DMS 273 treated with DMSO at 0.1 percent for 48 hours (cell line): ENCODE data around the gene GCLC.
"Not testable (repeated sequence)": the region's sequence is repeated elsewhere in the genome, so short reads cannot be mapped to it uniquely, and the experiment has no call there.

Experiments
- DNase-seq: peaks from one replicate; lab custom pipeline; 2025; lab: John Stamatoyannopoulos, UW

Gene GCLC

DNA sequence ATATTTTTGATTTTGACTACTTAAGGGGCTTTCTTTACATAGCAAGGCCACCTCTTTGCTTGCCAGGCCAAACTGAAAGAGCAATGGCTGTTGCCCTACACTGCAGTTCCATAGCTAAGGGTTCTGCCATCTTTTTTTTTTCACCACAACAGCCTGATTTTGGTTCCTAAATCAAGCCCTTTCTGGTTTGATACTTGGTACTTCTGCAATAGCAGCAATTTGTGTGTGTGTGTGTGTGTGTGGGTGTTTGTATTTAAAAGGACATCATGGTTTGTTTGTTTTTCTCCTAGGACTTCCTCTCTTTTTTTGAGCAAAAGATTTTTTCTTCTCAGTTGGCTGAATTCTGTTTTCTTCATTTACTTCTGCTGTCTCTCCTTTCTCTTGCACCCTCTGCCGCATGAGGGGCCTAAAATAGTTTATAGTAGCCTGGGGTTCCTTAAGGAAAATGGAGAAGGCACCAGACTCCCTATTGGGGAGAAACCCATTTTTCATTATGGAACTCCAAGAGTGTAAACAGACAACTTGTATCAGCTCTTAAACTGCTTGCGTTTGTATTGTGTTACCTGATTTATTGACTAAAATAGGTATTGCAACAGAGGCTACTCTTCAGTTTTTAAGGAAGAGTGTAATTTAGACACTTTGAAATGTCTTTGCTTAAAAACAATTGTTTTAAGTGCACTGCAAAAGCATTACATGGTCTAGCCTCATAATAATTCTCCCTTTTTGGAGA lies 12.2 kb upstream of the GCLC start:
- DNase-seq = no peak

DNA sequence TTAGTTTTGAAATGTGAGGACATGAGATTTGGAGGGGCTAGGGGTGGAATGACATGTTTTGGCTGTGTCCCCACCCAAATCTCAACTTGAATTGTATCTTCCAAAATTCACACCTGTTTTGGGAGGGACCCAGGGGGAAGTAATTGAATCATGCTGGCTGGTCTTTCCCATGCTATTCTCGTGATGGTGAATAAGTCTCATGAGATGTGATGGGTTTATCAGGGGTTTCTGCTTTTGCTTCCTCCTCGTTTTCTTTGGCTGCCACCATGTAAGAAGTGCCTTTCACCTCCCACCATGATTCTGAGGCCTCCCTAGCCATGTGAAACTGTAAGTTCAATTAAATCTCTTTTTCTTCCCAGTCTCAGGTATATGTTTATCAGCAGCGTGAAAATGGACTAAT lies 8.7 kb upstream of the GCLC start:
- not testable (repeated sequence) for DNase-seq

DNA sequence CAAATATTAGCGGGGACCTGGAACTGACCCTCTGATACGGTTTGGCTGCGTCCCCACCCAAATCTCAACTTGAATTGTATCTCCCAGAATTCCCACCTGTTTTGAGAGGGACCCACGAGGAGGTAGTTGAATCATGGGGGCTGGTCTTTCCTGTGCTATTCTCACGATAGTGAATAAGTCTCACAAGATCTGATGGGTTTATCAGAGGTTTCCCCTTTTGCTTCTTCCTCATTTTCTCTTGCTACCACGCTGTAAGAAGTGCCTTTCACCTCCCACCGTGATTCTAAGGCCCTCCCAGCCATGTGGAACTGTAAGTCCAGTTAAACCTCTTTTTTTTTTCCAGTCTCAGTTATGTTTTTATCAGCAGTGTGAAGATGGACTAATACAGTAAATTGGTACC lies 6.8 kb upstream of the GCLC start:
- DNase-seq = not testable (repeated sequence)

DNA sequence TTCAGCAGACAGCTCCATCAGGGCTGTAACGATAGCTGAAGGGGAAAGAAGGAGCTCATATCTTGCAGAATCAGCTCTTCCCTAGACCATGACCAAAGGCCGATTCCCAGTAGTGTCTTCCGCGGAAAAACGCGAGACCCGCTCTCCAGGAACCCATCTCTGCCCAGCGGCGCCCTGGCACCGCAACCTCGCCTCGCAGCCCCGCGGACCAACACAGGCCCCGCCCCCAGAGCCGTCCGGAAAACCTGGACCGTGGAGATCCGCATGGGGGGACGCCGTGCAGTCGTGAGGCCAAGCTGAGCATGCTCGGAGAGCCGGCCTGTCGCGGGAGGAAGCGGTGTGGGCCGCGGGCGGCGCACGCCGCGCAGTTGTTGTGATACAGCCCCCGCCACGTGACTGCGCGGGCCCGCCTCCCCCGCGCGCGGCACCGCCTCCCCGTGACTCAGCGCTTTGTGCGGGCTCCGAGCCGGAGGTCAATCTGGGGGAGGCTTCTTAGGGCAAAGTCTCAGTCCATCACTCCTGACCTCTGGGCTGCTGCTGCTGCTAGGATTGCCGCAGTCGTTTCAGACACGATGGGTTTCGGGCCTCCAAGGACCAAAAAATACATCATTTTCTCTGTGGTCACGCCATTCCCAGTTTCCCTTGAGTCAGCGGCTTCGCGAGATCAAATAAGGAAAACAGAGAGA lies 3.1 kb upstream of the GCLC start:
- DNase-seq = peak; percentile 80

DNA sequence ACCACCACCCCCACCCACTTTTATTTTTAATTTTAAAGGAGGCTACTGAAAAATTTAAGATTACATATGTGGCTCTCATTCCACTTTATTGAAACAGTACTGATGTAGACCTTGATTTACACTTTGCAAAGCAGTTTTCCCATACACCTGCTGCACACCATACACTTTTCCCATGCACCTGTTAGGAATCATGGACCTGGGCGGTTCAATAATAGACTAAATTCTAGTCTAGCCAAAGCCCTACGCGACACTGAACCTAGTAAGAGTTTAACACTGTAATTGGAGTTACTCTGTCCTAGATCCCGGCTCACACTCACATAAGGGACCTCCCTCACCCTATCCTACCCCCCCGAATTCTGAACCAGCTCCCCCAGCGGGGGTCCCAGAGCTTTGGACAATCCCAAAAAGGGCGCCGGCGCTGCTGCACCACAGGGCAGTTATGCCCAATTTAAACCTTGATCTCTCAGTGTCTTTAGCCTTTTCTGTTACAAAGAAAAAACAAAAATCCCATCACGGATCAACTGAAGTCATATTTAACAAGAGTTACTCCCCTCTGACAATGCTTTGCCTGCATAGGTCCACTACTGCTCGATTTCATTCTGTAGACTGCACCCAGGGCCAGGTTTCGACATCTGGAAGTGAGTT lies 2.4 kb upstream of the GCLC start:
- peak; percentile 48 for DNase-seq

DNA sequence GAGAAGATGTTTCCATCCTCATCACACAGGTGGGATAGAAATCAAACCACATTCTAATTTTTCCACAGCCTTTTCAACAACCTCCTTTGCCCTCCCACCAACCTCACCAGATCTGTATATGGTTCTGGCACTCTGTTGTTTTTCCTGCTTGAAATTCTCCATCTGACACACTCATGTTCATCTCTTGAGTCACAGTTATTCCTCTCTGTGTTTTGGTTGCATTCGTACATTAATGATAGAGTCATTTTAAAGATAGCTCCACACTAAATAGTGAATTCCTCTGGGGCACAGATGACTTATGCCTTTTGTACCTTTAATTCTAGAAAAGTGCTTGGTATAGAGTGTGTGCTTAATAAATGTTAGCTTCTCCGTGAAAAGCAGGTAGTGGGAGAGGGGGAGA lies 1.4 kb upstream of the GCLC start:
- no peak for DNase-seq

DNA sequence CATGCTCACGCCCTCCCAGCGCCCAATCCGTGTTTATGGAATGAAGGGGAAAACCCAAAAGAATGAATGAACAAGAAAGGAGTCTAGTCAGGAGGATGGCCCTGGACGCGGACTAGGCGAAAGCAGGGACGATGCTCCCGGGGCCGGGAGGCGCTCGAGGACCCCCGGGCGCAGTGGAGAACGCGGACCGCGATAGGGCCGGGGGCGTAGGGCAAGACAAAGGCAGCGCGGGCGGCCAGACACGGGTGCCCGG lies 758 bp downstream of the GCLC start:
- no peak for DNase-seq

DNA sequence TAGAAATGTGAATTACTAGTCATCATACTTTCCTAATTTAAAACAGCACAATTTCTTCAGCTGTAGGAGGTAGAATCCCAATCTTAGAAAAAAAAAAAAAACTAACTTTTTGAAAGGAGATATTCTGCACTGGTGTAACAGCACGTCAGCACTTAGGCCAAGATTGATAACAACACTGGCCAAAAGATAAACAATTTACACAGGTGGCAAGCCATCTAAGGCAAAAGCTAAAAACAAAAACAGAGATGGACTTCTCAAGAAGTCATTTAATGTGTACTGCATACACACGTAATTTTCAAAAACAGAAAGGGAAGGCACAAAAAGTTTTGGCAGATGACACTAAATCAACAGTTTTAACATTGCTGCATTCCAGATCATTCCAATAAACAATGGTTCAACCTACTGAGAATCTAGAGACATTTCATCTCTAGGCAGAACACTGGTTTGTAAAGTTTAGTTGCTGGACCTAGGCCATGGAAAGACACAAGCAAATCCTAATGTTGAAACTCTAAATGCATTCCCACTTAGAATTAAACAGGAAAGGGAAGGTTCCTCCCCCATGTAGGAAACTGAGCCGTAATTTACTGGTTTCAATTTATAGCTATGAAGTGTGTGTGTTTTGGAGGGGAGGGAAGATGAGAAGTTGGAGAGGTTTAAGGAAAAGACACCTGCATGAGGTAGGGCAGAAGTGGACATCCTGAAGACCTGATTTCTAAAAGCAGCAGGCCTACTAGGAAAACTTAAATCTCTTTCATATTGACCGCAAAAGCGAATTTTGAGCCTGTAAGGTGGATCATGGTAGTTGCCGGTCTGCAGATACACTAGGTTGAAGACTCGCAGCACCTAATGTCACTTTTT lies 1.3 kb downstream of the GCLC start:
- DNase-seq = no peak

DNA sequence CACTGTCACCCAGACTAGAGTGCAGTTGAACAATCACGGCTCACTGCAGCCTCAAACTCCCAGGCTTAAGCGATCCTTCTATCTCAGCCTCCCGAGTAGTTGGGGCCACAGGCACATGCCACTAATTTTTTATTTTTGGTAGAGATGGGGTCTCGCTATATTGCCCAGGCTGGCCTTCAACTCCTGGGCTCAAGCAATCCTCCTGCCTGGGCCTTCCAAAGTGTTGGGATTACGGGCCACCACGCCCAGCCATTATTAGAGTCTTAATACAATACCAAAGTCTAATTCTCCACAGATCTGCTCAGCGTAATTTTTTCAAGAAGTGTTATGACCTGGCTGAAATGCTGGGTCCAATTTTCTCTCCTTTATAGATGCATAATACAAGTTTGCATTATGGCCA lies 3.0 kb downstream of the GCLC start:
- DNase-seq = no peak

DNA sequence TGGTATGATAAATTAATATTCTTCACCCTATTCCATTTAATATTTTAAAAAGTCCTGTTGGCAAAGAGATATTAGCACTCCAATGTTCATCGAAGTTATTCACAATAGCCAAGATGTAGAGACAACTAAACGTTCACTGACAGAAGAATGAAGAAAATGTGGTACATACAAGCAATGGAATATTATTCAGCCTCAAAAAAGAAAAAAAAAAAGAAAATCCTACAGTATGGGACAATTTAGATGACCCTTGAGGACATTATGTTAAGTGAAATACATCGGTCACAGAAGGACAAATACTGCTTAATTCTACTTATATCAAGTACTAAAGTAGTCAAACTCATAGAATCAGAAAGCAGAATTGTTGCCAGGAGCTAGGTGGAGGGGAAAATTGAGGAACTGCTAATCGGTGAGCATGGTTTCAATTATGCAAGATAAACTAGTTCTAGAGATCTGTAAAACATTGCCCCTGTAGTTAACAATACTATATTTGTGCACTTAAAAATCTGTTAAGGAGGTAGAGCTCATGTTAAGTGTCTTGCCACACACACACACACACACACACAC lies 4.7 kb downstream of the GCLC start:
- DNase-seq = no peak

DNA sequence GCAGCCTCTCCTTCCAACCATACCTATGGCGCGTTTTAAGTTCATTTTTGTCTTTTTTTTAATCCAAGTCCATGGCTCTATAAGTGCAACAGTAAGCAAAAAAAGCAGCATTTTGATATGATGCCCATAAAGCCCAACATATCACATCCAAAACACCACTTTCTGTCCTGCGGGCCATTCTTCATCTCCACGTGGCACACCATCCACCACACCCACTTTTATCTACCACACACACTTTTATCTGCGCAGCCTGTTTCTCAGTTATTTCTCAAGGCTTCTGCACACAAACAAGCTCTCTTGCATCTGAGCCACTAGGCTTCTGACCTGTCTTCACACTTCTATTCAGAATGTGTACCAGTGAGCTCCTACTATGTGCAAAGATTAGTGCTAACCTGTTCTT lies 5.3 kb downstream of the GCLC start:
- no peak for DNase-seq

DNA sequence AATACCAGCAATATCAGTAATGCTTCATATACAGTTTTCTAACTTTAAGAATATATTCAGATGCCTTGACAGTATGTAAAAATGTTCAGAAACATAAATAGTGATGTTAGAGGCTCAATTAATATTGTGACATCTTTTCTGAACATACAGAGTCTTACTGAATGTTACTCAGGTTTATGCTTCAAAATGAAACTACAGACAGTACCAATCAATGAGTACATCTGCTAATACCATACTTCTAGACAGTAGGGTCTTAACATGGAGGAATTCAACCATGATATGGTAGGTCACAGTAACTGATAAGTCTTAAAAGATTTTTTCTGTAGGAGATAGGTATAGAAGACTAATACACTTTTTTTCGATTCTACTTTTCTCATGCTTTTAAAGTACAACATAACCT lies 8.3 kb downstream of the GCLC start:
- no peak for DNase-seq

DNA sequence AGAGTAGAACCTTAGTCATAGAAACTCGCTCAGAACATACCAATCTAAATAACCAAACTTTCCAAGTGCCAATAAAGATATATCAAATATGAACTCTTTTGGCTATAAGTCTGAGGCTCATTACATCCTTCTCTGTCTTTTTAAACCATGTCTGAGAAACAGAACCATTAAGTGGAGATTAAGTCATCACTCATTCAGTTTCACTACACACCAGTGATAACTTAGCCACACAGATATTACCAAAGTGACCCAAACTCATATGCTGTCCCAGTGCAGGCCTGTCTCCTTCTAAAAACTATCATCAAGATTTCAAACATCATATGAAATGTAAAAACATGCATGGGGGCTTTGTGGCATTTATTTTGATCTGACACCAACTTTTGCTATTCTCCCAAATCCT lies 12.0 kb downstream of the GCLC start:
- no peak for DNase-seq

DNA sequence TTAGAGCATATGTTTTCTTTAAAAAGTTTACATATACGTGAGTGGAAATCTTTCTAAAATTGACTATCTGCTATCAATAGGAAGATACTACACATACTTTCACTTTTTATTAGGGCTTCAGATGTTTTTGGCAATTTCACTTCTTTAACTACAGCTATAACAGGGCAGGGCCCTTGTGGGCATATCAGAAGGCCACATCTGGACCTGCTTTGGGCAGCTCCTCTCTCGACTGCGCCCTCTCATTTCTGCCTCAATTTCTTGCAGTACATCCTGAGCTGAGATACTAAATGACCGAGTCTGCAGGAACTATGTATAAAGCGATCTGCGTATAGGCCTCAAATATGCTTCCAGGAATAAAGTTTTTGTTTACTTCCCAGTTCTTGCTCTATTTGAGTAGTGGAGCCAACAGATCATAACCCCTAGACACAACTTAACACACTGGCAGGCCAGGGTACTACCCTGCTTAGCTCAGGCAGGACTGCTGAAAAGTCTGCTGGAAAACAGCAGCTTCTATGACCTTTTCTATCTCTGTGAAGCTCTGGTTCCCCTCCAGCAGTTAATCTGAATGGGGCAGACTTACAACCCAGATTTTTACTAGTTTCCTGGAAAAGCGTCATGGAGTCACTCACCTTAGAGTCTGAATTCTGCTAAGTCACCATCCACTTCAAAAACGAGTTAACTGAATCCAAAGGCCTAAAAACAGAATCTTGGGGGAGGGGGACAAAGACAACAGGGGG lies 12.7 kb downstream of the GCLC start:
- DNase-seq = no peak

DNA sequence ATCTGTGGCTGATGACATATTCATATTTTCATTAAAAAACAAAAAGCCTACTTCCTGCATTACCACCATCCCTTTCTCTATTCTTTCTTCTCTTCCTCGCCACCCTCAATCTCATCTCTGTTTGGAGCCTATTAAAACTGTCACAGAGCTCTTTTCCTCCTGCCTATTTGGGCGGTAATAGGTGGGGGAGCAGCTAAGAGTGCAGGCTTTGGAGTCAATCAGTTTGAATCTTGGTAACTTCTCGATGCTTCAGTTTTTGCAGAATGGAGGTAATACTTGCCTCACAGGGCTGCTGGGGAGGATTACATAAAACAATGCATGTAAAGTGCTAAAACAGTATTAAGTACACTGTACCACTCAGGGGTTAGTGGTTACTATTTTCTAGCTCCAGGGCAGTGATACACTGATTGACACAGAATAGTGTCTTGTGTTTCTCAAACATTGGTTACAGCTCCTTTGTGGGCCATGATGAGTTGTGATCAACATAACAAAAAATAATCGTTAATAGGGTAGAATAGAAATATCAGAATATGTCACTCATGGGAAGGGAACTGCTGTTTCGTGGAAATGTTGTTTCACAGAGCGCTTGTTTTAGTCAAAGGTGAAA lies 14.0 kb downstream of the GCLC start:
- no peak for DNase-seq

DNA sequence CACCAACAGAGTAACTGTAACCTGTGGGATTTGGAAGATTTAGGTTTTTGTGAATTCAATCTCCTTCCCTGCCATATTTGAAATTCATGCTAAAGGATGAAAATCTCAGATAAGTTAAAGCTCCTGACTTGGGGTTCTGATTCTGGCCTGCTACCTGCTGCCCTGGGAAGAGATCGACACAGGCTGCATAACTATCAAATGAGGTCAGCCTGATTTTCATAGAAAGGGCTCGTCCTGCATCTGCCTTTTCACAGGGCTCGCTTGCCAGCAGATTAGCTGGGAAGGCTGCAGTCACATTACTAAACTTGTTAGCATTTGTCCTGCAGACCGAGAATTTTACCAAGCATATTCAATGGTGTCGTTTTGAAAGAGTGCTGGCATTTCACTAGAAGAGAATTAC lies 14.6 kb downstream of the GCLC start:
- DNase-seq = no peak

DNA sequence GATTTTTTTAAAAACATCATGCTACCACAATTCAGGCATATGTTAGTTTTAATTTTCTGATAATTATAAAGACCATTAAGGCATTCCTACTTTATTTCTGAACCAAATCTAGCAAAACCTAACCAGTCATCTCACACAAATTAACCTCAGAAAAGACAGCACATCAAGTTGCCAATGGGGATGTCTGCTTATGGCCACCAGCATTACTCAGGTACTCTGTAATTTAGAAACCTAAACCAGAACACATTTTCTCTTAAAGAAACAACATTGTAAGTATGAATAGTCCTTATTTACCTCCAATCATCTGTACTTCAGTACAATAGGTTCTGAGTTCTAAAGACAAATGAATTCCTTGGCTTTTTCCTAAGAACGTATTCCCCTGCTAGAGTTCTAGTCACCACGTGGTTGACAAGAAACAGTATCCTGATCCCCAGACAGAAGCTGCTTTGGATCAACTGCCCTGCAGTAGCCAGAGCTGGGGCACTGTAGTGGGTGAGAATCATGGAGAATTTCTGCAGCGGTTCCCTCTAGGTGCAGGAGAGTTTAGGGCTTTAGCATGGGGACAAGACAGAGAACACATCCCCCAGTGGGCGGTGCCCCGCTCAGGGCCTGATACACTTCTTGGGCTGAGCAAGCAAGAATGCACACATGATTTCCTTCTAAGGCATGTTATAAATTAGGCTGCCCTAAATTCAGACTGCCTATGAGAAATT lies 15.4 kb downstream of the GCLC start:
- DNase-seq = no peak

DNA sequence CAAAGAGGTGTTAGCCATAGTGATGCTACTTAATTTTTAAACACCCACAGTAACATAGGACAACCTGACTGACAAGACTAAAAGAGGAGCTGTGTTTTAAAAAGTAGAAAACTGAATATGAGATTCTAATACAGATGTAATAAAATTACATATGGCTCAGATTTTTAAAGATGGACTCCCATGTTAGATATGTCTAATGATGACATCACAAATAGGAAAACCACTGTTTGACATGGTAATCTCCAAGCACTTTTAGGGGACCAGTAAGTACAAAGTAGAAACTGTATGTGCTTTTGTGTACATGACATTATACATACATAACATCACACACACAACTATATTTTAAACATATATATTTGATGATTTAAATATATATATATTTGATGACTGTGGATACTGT lies 16.8 kb downstream of the GCLC start:
- no peak for DNase-seq

DNA sequence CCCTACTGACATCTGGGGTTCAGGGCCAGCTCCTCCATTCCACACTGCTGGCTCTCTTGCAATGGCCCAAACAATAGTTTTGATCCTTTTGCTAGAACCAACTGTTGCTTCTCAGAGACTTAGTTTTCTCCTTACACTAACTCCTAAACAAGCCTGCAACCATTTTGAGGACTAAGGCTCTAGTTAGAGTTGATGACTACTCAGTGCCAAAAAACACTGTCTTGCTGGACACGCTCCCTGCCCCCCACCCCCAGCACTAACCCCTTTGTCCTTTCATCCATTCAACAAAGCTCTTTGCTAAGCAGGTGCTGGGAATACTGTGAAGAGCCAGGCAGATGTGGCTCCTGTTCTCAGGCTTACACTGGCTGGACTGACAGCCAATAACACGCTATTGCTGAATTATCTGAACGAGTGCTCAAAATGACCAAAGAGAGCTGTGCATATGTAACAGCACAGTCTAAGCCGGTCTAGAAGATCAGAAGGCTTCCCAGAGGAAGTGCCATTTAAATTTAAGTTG lies 17.6 kb downstream of the GCLC start:
- DNase-seq = no peak

DNA sequence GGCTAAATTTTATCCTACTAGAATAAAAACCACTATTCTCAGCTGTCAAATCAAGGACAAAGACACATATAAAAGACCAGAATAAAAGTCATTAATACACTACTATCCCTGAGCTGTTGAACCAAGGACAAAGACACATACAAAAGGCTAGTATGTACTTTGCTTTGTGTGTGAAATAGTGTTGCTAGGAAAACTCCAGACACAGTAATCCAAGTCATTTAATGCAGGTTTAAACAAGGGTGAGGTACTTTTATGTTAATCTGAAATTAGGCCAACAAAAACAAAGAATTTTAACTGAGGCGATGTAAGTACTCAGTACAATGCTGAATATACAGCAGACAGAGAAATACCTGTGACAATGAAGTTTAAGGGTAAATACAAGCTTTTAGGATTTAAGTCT lies 18.9 kb downstream of the GCLC start:
- DNase-seq = no peak

DNA sequence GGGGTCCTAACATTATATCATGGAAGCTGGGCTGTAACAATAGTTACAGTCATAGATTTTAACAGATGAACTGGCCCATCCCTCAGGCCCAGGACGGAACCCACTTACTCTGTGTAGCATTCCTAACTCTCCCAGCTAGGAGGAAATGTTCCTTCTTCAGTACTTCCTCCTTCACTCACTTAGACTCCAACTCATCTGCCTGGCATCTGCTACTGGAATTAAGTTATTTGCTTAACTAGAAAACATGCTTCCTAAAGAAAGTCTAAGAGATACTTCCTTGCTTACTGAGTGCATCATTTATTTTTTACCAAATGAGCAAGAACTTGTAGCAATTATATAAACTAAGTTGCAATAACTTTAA lies 20.5 kb downstream of the GCLC start:
- no peak for DNase-seq
